Aorta (tissue), 5 donors: ENCODE results near the gene CSTF1. TPM values are rescaled to one million over a fixed set of nuclear protein-coding genes. Genes with fewer than 3 reads are reported as not detected.
A peak's percentile ranks its signal among the peaks of the same experiment; 100 is the strongest.
"Not testable (repeated sequence)": the region's sequence is repeated elsewhere in the genome, so short reads cannot be mapped to it uniquely, and the experiment has no call there.

Experiments
- ATAC-seq: fragments of 200-7000 bp; cut with Tn5 transposase; one replicate; pipeline ENCODE4 v1.9.1; 2022; ENCODE audit warnings: moderate library complexity; ENCODE audit not compliant: low FRiP score
- DNase-seq, 2 donors: peaks; one replicate each; pipeline ENCODE4 v3.0.0-alpha.2; 2020
- H3K27ac ChIP-seq, 2 donors: one replicate each; pipeline ENCODE4 v1.5.1; 2013; ENCODE audit warnings: low read length in 2 of 2, mild to moderate bottlenecking in 2 of 2, moderate library complexity in 2 of 2, control low read depth in 1 of 2, inconsistent platforms in 1 of 2, low read depth in 1 of 2
- H3K27me3 ChIP-seq, 2 donors: one replicate each; pipeline ENCODE4 v1.6.1; 2013; ENCODE audit warnings: control low read depth in 1 of 2, low read length in 1 of 2, mild to moderate bottlenecking in 1 of 2, moderate library complexity in 1 of 2; ENCODE audit not compliant: insufficient read depth in 2 of 2, control insufficient read depth in 1 of 2
- H3K36me3 ChIP-seq, 2 donors: one replicate each; pipeline ENCODE4 v1.6.1; 2013; ENCODE audit warnings: control low read depth in 1 of 2, low read length in 1 of 2, mild to moderate bottlenecking in 1 of 2; ENCODE audit not compliant: insufficient read depth in 2 of 2, control insufficient read depth in 1 of 2
- H3K4me1 ChIP-seq, 2 donors: one replicate each; pipeline ENCODE4 v1.6.1; 2013; ENCODE audit warnings: low read length in 2 of 2, control low read depth in 1 of 2, mild to moderate bottlenecking in 1 of 2, moderate library complexity in 1 of 2; ENCODE audit not compliant: insufficient read depth in 2 of 2, control insufficient read depth in 1 of 2
- H3K4me3 ChIP-seq, 2 donors: one replicate each; pipeline ENCODE4 v1.5.1; 2013; ENCODE audit warnings: low read length in 2 of 2, control low read depth in 1 of 2, mild to moderate bottlenecking in 1 of 2
- H3K9me3 ChIP-seq: one replicate; pipeline ENCODE4 v1.6.1; 2013; ENCODE audit warnings: mild to moderate bottlenecking, low read length; ENCODE audit not compliant: control insufficient read depth
- WGBS, 2 donors: extraction: QIAGEN DNeasy Blood & Tissue Kit; methylation state at CpG; one replicate each; pipeline ENCODE4 v1.1.7; 2013; 5-methylcytosine and 5-hydroxymethylcytosine counted together
- intact Hi-C, 2 donors: fragments of 100-400 bp; cut with DNase I; formaldehyde crosslinking; loops; one replicate each; pipeline versions ENCODE4 v1.14.2 to v1.15.0; 2022
- polyA plus RNA-seq, 2 donors: library from polyadenylated mRNA; stranded (reverse); fragments of 200-250 nt; gene quantifications; one replicate each; pipeline ENCODE4 v1.2.3, GENCODE V29; 2013
- total RNA-seq, 2 donors: library from RNA; stranded (reverse); fragmentation: NEBNext Ultra II Directional; extraction: Animal tissue kit (Norgen Biotek cat#: 25700); gene quantifications; one replicate each; pipeline ENCODE4 v1.2.1, GENCODE V29; 2021
- donor health status: healthy with polysubstance abuse.
- donor health status: Bipolar disorder and iron deficiency.
- donor health status: DM: no; HTN: no; CAD: no.
- donor health status: DM: no; HTN: no; CAD: no.
- donor health status: DM: yes; HTN: yes; CAD: no.

The CSTF1 gene
- total and polyA plus RNA-seq, 4 donors = 6.5 to 21.7 (median 14.0) TPM

- Histone ChIP-seq H3K4me3 (no peak overlapping the region), H3K27me3 (no peaks in the 10 kb centered on the region), H3K27ac (no peak overlapping the region), H3K36me3 (peaks cover 0 to 8% of the 10 kb centered on the region in 2 donors), H3K4me1 (peaks cover 0 to 3% of the 10 kb centered on the region in 2 donors), H3K9me3 (no peaks in the 10 kb centered on the region)
- intact Hi-C loops = loop anchor here in 1 of 2 donors (5.0 kb wide), 1 partner anchor 76 kb away; the partner anchor contains the start of gene RTF2
- no peak for ATAC-seq
- 23 to 27% methylated on average over 10 of the region's 10 CpGs for WGBS, 2 donors
- no peak for DNase-seq
Observed at GRCh38 chr20:56391037-56391436, 1.4 kb upstream of the CSTF1 start.

- Histone ChIP-seq H3K9me3 (no peaks in the 10 kb centered on the region), H3K27ac (peak overlapping the region in 1 of 2 donors; percentile 68), H3K4me3 (peak overlapping the region; percentile 31 to 56), H3K27me3 (no peaks in the 10 kb centered on the region), H3K36me3 (peaks cover 0 to 9% of the 10 kb centered on the region in 2 donors), H3K4me1 (peaks cover 0 to 3% of the 10 kb centered on the region in 2 donors)
- DNase-seq (no peak), ATAC-seq (peak; percentile 60)
- WGBS, 2 donors = 1% methylated on average over 29 of the region's 29 CpGs
- intact Hi-C loops = loop anchor here (1.0 to 5.0 kb wide), 4 partner anchors 33 to 77 kb away; partner anchors contain the start of genes FAM210B (in 2 of the 2) and RTF2 (in 2 of the 2)
Observed at GRCh38 chr20:56391596-56392131, 781 bp upstream of the CSTF1 start.

- WGBS, 2 donors = 2% methylated on average over 17 to 18 of the region's 18 CpGs
- DNase-seq = no peak
- ATAC-seq = no peak
- Histone ChIP-seq H3K9me3 (no peaks in the 10 kb centered on the region), H3K4me3 (peak overlapping the region; percentile 52 to 100), H3K27me3 (no peaks in the 10 kb centered on the region), H3K36me3 (peaks cover 3 to 9% of the 10 kb centered on the region in 2 donors), H3K4me1 (peaks cover 0 to 3% of the 10 kb centered on the region in 2 donors), H3K27ac (peak overlapping the region in 1 of 2 donors; percentile 97)
- intact Hi-C loops = loop anchor here (1.0 to 5.0 kb wide), 4 partner anchors 34 to 76 kb away; partner anchors contain the start of genes FAM210B (in 2 of the 2) and RTF2 (in 2 of the 2)
Observed at GRCh38 chr20:56392881-56393482, 537 bp downstream of the CSTF1 start.

- intact Hi-C loops = loop anchor here (2.0 to 5.0 kb wide), 3 partner anchors 35 to 75 kb away; partner anchors contain the start of genes RTF2 (in 2 of the 2) and FAM210B (in 1 of the 2)
- ATAC-seq (no peak), DNase-seq (no peak)
- 80 to 82% methylated on average over 8 of the region's 8 CpGs for WGBS, 2 donors
- H3K27ac ChIP-seq = no peak overlapping the region
- H3K4me1 ChIP-seq = peaks cover 0 to 3% of the 10 kb centered on the region in 2 donors
- peaks cover 3 to 9% of the 10 kb centered on the region in 2 donors for H3K36me3 ChIP-seq
- H3K27me3 ChIP-seq = no peaks in the 10 kb centered on the region
- H3K4me3 ChIP-seq = peak overlapping the region in 1 of 2 donors; percentile 52
- H3K9me3 ChIP-seq = no peaks in the 10 kb centered on the region
Observed at GRCh38 chr20:56393653-56394052, 1.2 kb downstream of the CSTF1 start.

GRCh38 chr20:56395166-56395565, 2.7 kb downstream of the CSTF1 start:
- Histone ChIP-seq H3K27me3 (no peaks in the 10 kb centered on the region), H3K9me3 (no peaks in the 10 kb centered on the region), H3K36me3 (peaks cover 7 to 12% of the 10 kb centered on the region in 2 donors), H3K4me1 (peaks cover 0 to 3% of the 10 kb centered on the region in 2 donors), H3K27ac (no peak overlapping the region), H3K4me3 (no peak overlapping the region)
- no peak for ATAC-seq
- DNase-seq = no peak
- intact Hi-C loops = no loop called here
- 82 to 85% methylated on average over 4 of the region's 4 CpGs for WGBS, 2 donors

- H3K27me3 ChIP-seq = no peaks in the 10 kb centered on the region
- ATAC-seq (no peak), DNase-seq (no peak)
- no peaks in the 10 kb centered on the region for H3K9me3 ChIP-seq
- peaks cover 0 to 2% of the 10 kb centered on the region in 2 donors for H3K4me1 ChIP-seq
- H3K4me3 ChIP-seq = no peak overlapping the region
- intact Hi-C loops = no loop called here
- H3K27ac ChIP-seq = no peak overlapping the region
- H3K36me3 ChIP-seq = peaks cover 12% of the 10 kb centered on the region in 2 donors
Observed at GRCh38 chr20:56400001-56400640, 7.7 kb downstream of the CSTF1 start.

GRCh38 chr20:56403465-56403864, 11.0 kb downstream of the CSTF1 start:
- Histone ChIP-seq H3K27ac (no peak overlapping the region), H3K9me3 (no peaks in the 10 kb centered on the region), H3K4me3 (no peak overlapping the region), H3K27me3 (no peaks in the 10 kb centered on the region), H3K4me1 (peaks cover 0 to 2% of the 10 kb centered on the region in 2 donors), H3K36me3 (peaks cover 7 to 12% of the 10 kb centered on the region in 2 donors)
- 93 to 94% methylated on average over 26 of the region's 26 CpGs for WGBS, 2 donors
- ATAC-seq (no peak), DNase-seq (no peak)
- intact Hi-C loops = no loop called here

- intact Hi-C loops = not testable (repeated sequence)
Observed at GRCh38 chr20:56405356-56405755, 12.9 kb downstream of the CSTF1 start.

More at GRCh38 chr20:56405356-56405755, 12.9 kb downstream of the CSTF1 start:
- DNase-seq, H3K27me3 ChIP-seq, H3K9me3 ChIP-seq, H3K4me3 ChIP-seq, ATAC-seq, H3K4me1 ChIP-seq, H3K27ac ChIP-seq, H3K36me3 ChIP-seq: not testable (repeated sequence)
- WGBS, 2 donors = 94 to 96% methylated on average over 12 of the region's 12 CpGs
